HG03159 (cell line): ENCODE data around the gene ZNF593OS.

Experiments used
- ATAC-seq: cut with Tn5 transposase; IDR thresholded peaks from one replicate; pipeline ENCODE4 v1.9.1; 2021; ENCODE audit warnings: mild to moderate bottlenecking, moderate library complexity; ENCODE audit not compliant: unreplicated experiment

Gene ZNF593OS

GRCh38 chr1:26127235-26128163, 44.1 kb downstream of the ZNF593OS start:
- ATAC-seq: no peak

- peak; percentile 82 for ATAC-seq
Observed at GRCh38 chr1:26126321-26127084, 45.1 kb downstream of the ZNF593OS start.

GRCh38 chr1:26125946-26126320, 45.7 kb downstream of the ZNF593OS start:
- ATAC-seq: no peak

- no peak for ATAC-seq
Observed at GRCh38 chr1:26125382-26125781, 46.2 kb downstream of the ZNF593OS start.

- no peak for ATAC-seq
Observed at GRCh38 chr1:26124418-26125331, 47.0 kb downstream of the ZNF593OS start.

- ATAC-seq: no peak
Observed at GRCh38 chr1:26122988-26123973, 48.4 kb downstream of the ZNF593OS start.

- ATAC-seq: no peak
Observed at GRCh38 chr1:26121854-26122773, 49.5 kb downstream of the ZNF593OS start.

- ATAC-seq: no peak
Observed at GRCh38 chr1:26119892-26120608, 51.6 kb downstream of the ZNF593OS start.
